DMS 273 (cell line): ENCODE measurements around the gene SERPINB12.

Experiments
- DNase-seq: peaks from one replicate; lab custom pipeline; 2025; ENCODE audit not compliant: unreplicated experiment; lab: John Stamatoyannopoulos, UW

SERPINB12 gene

GRCh38 chr18:63596964-63597363 lies 54.8 kb downstream of the SERPINB12 start:
- no peak for DNase-seq

DNA sequence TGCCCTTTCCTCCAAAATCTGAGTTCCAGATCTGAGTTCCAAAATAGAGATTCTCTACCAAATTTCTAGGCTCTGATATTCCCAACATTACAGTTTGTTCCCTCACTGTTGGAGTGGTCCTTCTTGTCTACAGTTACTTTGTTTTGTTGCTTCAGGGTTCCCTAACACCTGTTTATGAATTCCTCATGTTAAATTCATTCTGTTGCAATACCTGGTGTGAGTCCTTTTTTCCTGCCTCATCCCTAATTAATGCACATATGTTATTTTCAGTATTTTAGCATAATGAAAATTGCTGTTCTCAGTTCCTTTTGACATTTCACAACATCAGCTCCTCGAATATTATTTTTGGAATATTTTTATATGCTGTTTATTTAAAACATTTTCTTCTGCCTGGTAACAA lies 61.2 kb downstream of the SERPINB12 start:
- DNase-seq, result no peak

- DNase-seq, result no peak
Observed at GRCh38 chr18:63603772-63604171, 61.6 kb downstream of the SERPINB12 start.

- no peak for DNase-seq
Observed at GRCh38 chr18:63604791-63605567, 62.8 kb downstream of the SERPINB12 start.

DNA sequence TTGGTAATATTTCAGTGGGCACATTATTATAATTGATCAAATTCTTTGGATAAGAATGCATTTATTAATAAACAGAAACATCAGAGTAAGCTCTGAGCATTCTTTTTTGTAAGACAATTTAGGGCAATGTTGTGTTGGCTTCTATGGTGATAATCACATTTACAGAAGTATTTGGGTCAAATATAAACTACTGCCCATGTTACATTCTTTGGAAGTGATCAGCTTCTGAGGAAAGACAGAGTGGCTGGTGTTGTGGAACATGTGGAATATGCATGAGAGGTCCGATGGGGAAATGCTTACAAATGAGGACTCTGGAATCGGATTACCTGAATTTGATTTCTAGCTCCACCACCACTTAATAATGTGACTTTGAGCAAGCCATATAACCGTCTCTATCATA lies 64.4 kb downstream of the SERPINB12 start:
- DNase-seq, result no peak

- no peak for DNase-seq
Observed at GRCh38 chr18:63613420-63613819, 71.3 kb downstream of the SERPINB12 start.

DNA sequence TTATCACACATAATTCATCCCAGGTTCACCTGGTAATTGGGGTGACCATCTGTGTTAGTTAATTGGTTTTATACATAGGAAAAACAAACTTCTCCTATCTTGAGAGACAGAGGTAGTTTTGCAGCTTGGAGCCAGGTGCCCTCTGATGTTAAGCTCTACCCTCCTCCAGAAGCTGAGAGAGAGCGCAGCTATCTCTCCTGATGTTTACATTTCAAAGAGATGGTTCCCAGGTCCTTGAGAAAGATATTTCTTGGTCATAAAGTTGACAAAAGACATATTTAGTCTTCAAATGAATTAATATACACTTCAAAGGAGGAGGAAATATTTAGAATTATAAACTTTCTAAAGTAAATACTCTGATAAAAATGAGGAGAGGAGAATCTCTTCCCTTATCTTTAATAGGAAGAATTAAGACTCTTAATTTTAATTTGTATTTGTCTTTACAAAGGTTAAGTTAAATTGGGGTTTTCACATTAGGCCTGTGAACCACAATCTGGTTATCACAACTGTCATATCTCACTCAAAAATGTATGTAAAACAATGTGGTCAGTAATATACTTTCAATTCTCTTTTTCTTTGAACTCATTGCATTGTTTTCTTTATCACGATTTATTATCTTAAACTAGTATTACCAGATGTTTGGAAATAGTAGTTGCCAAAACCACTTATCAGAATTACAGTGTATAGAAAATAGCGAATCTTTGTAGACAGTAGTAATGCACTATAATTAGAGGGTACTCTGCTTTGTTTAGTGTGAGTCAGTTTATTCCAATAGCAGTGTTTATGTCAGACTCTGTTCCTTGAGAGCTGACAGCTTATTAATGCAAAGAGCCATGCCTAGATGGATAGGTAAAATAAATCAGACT lies 75.1 kb downstream of the SERPINB12 start:
- no peak for DNase-seq

DNA sequence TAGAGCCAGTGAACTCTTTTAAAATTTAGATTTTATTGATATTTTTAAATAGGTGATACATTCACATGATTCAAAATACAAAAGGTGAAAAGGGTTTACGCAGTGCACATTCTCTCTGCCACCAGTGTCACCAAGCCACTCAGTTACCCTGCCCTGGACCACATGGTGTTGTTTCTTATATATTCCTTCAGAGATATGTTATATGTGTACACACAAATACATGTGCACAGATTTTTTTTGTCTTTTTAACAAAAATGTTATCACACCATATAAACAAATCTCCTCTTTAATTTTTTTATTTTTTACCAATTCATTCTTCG lies 75.7 kb downstream of the SERPINB12 start:
- DNase-seq, result no peak
